CD4-positive, CD25-positive, alpha-beta regulatory T cell (primary cell): ENCODE data around the gene TMEM18. TPM values are rescaled to one million over a fixed set of nuclear protein-coding genes. Genes with fewer than 3 reads are reported as not detected.

Experiments used
- ATAC-seq, 2 donors: fragments of 150-1000 bp; cut with Tn5 transposase; one replicate each; pipeline ENCODE4 v1.10.0; 2021; ENCODE audit warnings: low read depth in 2 of 2, moderate number of reproducible peaks in 2 of 2, moderate library complexity in 1 of 2
- DNase-seq, 3 donors: peaks; one replicate each; pipeline versions ENCODE4 v3.0.0 to v3.0.0-alpha.2; 2012 to 2022; ENCODE audit warnings: mixed read lengths in 1 of 3
- H3K27ac ChIP-seq: one replicate; pipeline ENCODE4 v1.7.0; 2013; ENCODE audit warnings: mild to moderate bottlenecking, low read length; ENCODE audit not compliant: insufficient read depth, poor library complexity, severe bottlenecking
- H3K27me3 ChIP-seq: one replicate; pipeline ENCODE4 v1.7.0; 2013; ENCODE audit warnings: low read length; ENCODE audit not compliant: control insufficient read depth, insufficient read depth
- H3K36me3 ChIP-seq: one replicate; pipeline ENCODE4 v1.7.0; 2013; ENCODE audit warnings: mild to moderate bottlenecking, low read length, moderate library complexity; ENCODE audit not compliant: control insufficient read depth, insufficient read depth
- H3K4me1 ChIP-seq: 2 replicates; pipeline ENCODE4 v1.7.0; 2013; ENCODE audit warnings: mild to moderate bottlenecking, low read length; ENCODE audit not compliant: insufficient read depth, control insufficient read depth, poor library complexity, severe bottlenecking
- H3K4me3 ChIP-seq: one replicate; pipeline ENCODE4 v1.7.0; 2013; ENCODE audit warnings: low read depth, mild to moderate bottlenecking, low read length, moderate library complexity
- H3K9me3 ChIP-seq, 2 experiments: 1 replicate in 1 of 2; 2 replicates in 1 of 2; pipeline ENCODE4 v1.7.0; 2013; ENCODE audit warnings: low read length in 2 of 2, mild to moderate bottlenecking in 1 of 2, moderate library complexity in 1 of 2; ENCODE audit not compliant: control insufficient read depth in 2 of 2
- H3K27ac Mint-ChIP-seq, 3 donors: one replicate each; pipeline ENCODE4 v1.8.0; 2020 to 2022; ENCODE audit warnings: mild to moderate bottlenecking in 3 of 3, mixed read lengths in 3 of 3, moderate library complexity in 2 of 3
- H3K27me3 Mint-ChIP-seq: one replicate; pipeline ENCODE4 v1.8.0; 2022; ENCODE audit warnings: mild to moderate bottlenecking, mixed read lengths
- H3K36me3 Mint-ChIP-seq: one replicate; pipeline ENCODE4 v1.8.0; 2020; ENCODE audit warnings: mixed read lengths
- H3K4me1 Mint-ChIP-seq, 4 donors: one replicate each; pipeline ENCODE4 v1.8.0; 2020 to 2022; ENCODE audit warnings: mixed read lengths in 4 of 4, mild to moderate bottlenecking in 1 of 4
- H3K4me3 Mint-ChIP-seq, 4 donors: one replicate each; pipeline ENCODE4 v1.8.0; 2020 to 2022; ENCODE audit warnings: mild to moderate bottlenecking in 4 of 4, mixed read lengths in 4 of 4, moderate library complexity in 3 of 4
- H3K9me3 Mint-ChIP-seq, 7 donors: one replicate each; pipeline ENCODE4 v1.8.0; 2020 to 2022; ENCODE audit warnings: mixed read lengths in 7 of 7, mild to moderate bottlenecking in 3 of 7, moderate library complexity in 2 of 7
- polyA plus RNA-seq, 4 donors: library from polyadenylated mRNA; unstranded; fragments of 300-500 nt; fragmentation: Illumina TruSeq; gene quantifications; one replicate each; pipeline ENCODE4 v1.2.3, GENCODE V29; 2021
- total RNA-seq: library from RNA; stranded (reverse); gene quantifications from one replicate; pipeline ENCODE4 v1.2.3, GENCODE V29; 2022

TMEM18 gene
- total and polyA plus RNA-seq, 5 donors from 2014 or later = 22.9 to 45.5 (median 26.9) TPM

- H3K27me3 ChIP-seq = peaks cover 2% of the 10 kb centered on the region
- no peaks in the 10 kb centered on the region for H3K9me3 Mint-ChIP-seq
- H3K4me3 ChIP-seq = no peak overlapping the region
- H3K4me1 ChIP-seq = peaks cover 3% of the 10 kb centered on the region
- peak overlapping the region in 1 of 3 donors; percentile 62 for H3K27ac Mint-ChIP-seq
- no peaks in the 10 kb centered on the region for H3K36me3 Mint-ChIP-seq
- H3K4me1 Mint-ChIP-seq = peaks cover 0 to 5% (median 4%) of the 10 kb centered on the region in 4 donors
- peaks cover 5% of the 10 kb centered on the region for H3K27me3 Mint-ChIP-seq
- H3K27ac ChIP-seq = no peak overlapping the region
- no peak for DNase-seq
- no peaks in the 10 kb centered on the region for H3K36me3 ChIP-seq
- peak overlapping the region in 3 of 4 donors; percentile 62 to 72 (median 64) for H3K4me3 Mint-ChIP-seq
- H3K9me3 ChIP-seq = peaks cover 0 to 3% of the 10 kb centered on the region in 2 experiments
- ATAC-seq = no peak
Measured at GRCh38 chr2:635687-636621, 41.3 kb downstream of the TMEM18 start.

- DNase-seq (no peak), ATAC-seq (no peak)
- no peaks in the 10 kb centered on the region for H3K36me3 Mint-ChIP-seq
- Histone ChIP-seq H3K4me3 (no peak overlapping the region), H3K9me3 (peaks cover 0 to 3% of the 10 kb centered on the region in 2 experiments), H3K4me1 (peaks cover 3% of the 10 kb centered on the region), H3K36me3 (no peaks in the 10 kb centered on the region), H3K27ac (no peak overlapping the region), H3K27me3 (peaks cover 2% of the 10 kb centered on the region)
- H3K4me3 Mint-ChIP-seq = no peak overlapping the region
- no peaks in the 10 kb centered on the region for H3K9me3 Mint-ChIP-seq
- H3K27me3 Mint-ChIP-seq = peaks cover 5% of the 10 kb centered on the region
- no peak overlapping the region for H3K27ac Mint-ChIP-seq
- peaks cover 0 to 5% (median 4%) of the 10 kb centered on the region in 4 donors for H3K4me1 Mint-ChIP-seq
Measured at GRCh38 chr2:634636-635388, 42.4 kb downstream of the TMEM18 start.

- H3K27ac Mint-ChIP-seq = no peak overlapping the region
- DNase-seq (no peak), ATAC-seq (no peak)
- H3K36me3 Mint-ChIP-seq = no peaks in the 10 kb centered on the region
- H3K27me3 ChIP-seq = peaks cover 2% of the 10 kb centered on the region
- no peaks in the 10 kb centered on the region for H3K36me3 ChIP-seq
- H3K9me3 ChIP-seq = peaks cover 0 to 3% of the 10 kb centered on the region in 2 experiments
- peaks cover 5% of the 10 kb centered on the region for H3K27me3 Mint-ChIP-seq
- peaks cover 3% of the 10 kb centered on the region for H3K4me1 ChIP-seq
- no peak overlapping the region for H3K27ac ChIP-seq
- H3K4me3 ChIP-seq = no peak overlapping the region
- no peak overlapping the region for H3K4me3 Mint-ChIP-seq
- no peaks in the 10 kb centered on the region for H3K9me3 Mint-ChIP-seq
- H3K4me1 Mint-ChIP-seq = peaks cover 0 to 5% (median 4%) of the 10 kb centered on the region in 4 donors
Measured at GRCh38 chr2:634041-634440, 43.2 kb downstream of the TMEM18 start.

GRCh38 chr2:633371-633770 is 43.8 kb downstream of the TMEM18 start:
- H3K4me3 ChIP-seq = no peak overlapping the region
- no peak overlapping the region for H3K4me3 Mint-ChIP-seq
- H3K27me3 Mint-ChIP-seq = peaks cover 5% of the 10 kb centered on the region
- ATAC-seq (no peak), DNase-seq (no peak)
- no peaks in the 10 kb centered on the region for H3K9me3 Mint-ChIP-seq
- H3K4me1 ChIP-seq = peaks cover 3% of the 10 kb centered on the region
- H3K9me3 ChIP-seq = peaks cover 0 to 3% of the 10 kb centered on the region in 2 experiments
- H3K27me3 ChIP-seq = peaks cover 2% of the 10 kb centered on the region
- peaks cover 0 to 5% (median 4%) of the 10 kb centered on the region in 4 donors for H3K4me1 Mint-ChIP-seq
- no peaks in the 10 kb centered on the region for H3K36me3 Mint-ChIP-seq
- no peak overlapping the region for H3K27ac ChIP-seq
- no peaks in the 10 kb centered on the region for H3K36me3 ChIP-seq
- no peak overlapping the region for H3K27ac Mint-ChIP-seq

- Mint-ChIP-seq H3K4me1 (peaks cover 0 to 5% (median 4%) of the 10 kb centered on the region in 4 donors), H3K27me3 (peaks cover 5% of the 10 kb centered on the region), H3K27ac (no peak overlapping the region), H3K4me3 (no peak overlapping the region), H3K9me3 (peaks cover 0 to 2% (median 0%) of the 10 kb centered on the region in 7 donors), H3K36me3 (no peaks in the 10 kb centered on the region)
- DNase-seq (no peak), ATAC-seq (no peak)
- no peak overlapping the region for H3K27ac ChIP-seq
- peaks cover 3% of the 10 kb centered on the region for H3K4me1 ChIP-seq
- H3K9me3 ChIP-seq = peaks cover 0 to 3% of the 10 kb centered on the region in 2 experiments
- no peaks in the 10 kb centered on the region for H3K36me3 ChIP-seq
- H3K4me3 ChIP-seq = no peak overlapping the region
- H3K27me3 ChIP-seq = peaks cover 2% of the 10 kb centered on the region
Measured at GRCh38 chr2:632471-632870, 44.7 kb downstream of the TMEM18 start.

GRCh38 chr2:631741-632140 is 45.5 kb downstream of the TMEM18 start:
- peaks cover 0 to under 1% (median 0%) of the 10 kb centered on the region in 4 donors for H3K4me1 Mint-ChIP-seq
- no peak for ATAC-seq
- H3K36me3 Mint-ChIP-seq = no peaks in the 10 kb centered on the region

GRCh38 chr2:630451-631320 is 46.5 kb downstream of the TMEM18 start:
- Mint-ChIP-seq H3K36me3 (no peaks in the 10 kb centered on the region), H3K4me3 (no peak overlapping the region)
- ATAC-seq = no peak

More at GRCh38 chr2:631741-632140, 45.5 kb downstream of the TMEM18 start:
- Mint-ChIP-seq H3K9me3 (peaks cover 0 to 2% (median 0%) of the 10 kb centered on the region in 7 donors), H3K27me3 (peaks cover 5% of the 10 kb centered on the region), H3K4me3 (no peak overlapping the region), H3K27ac (no peak overlapping the region)
- Histone ChIP-seq H3K36me3 (no peaks in the 10 kb centered on the region), H3K27me3 (peaks cover 2% of the 10 kb centered on the region), H3K4me1 (peaks cover 3% of the 10 kb centered on the region), H3K27ac (no peak overlapping the region), H3K4me3 (no peak overlapping the region), H3K9me3 (peaks cover 0 to 3% of the 10 kb centered on the region in 2 experiments)
- DNase-seq = no peak

More at GRCh38 chr2:630451-631320, 46.5 kb downstream of the TMEM18 start:
- no peak overlapping the region for H3K4me3 ChIP-seq
- H3K27me3 Mint-ChIP-seq = peaks cover 5% of the 10 kb centered on the region
- no peaks in the 10 kb centered on the region for H3K4me1 Mint-ChIP-seq
- H3K9me3 Mint-ChIP-seq = peaks cover 0 to 2% (median 0%) of the 10 kb centered on the region in 7 donors
- no peak overlapping the region for H3K27ac ChIP-seq
- H3K36me3 ChIP-seq = no peaks in the 10 kb centered on the region
- peaks cover 0 to 3% of the 10 kb centered on the region in 2 experiments for H3K9me3 ChIP-seq
- no peaks in the 10 kb centered on the region for H3K4me1 ChIP-seq
- no peak for DNase-seq
- H3K27ac Mint-ChIP-seq = no peak overlapping the region
- peaks cover 2% of the 10 kb centered on the region for H3K27me3 ChIP-seq
